A673 (cell line): Measurements from ENCODE around the gene TTC34.

Experiments used
- CTCF ChIP-seq: fragments of 300-800, 200-600 bp; sonication (generic); conservative IDR thresholded peaks from 2 replicates; pipeline ENCODE4 v1.5.1; 2017; ENCODE audit warnings: low read depth, mild to moderate bottlenecking, antibody characterized with exemption, low read length, moderate library complexity, mixed read lengths
- EZH2 ChIP-seq: fragments of 200-600 bp; sonication (generic); IDR thresholded peaks from 2 replicates; pipeline ENCODE4 v1.6.1; 2017; ENCODE audit warnings: borderline replicate concordance, low read depth, mild to moderate bottlenecking, mixed read lengths, antibody characterized with exemption, low read length; ENCODE audit not compliant: poor library complexity, severe bottlenecking

- no peak for TF ChIP-seq EZH2
- no peak for TF ChIP-seq CTCF
These were observed 12.1 kb downstream of the TTC34 start for GRCh38 chr1:2789164-2789985.
